DOHH2 (cell line): ENCODE data around the gene RIT2.

Source experiments
- H3F3A ChIP-seq: fragments of 200-600 bp; sonication (generic), shearing (Covaris generic); 2 replicates; pipeline ENCODE4 v1.6.0; 2016; ENCODE audit warnings: antibody characterized with exemption, mild to moderate bottlenecking; ENCODE audit not compliant: control insufficient read depth, insufficient read depth
- H3K27ac ChIP-seq: fragments of 200-600 bp; sonication (generic); 2 replicates; pipeline ENCODE4 v1.5.1; 2014; ENCODE audit warnings: low read depth, mild to moderate bottlenecking, low read length, moderate library complexity
- H3K27me3 ChIP-seq: fragments of 200-600 bp; sonication (generic); 2 replicates; pipeline ENCODE4 v1.6.1; 2014; ENCODE audit warnings: mild to moderate bottlenecking, low read length, mixed read lengths; ENCODE audit not compliant: control insufficient read depth
- H3K36me3 ChIP-seq: fragments of 200-600 bp; sonication (generic); 2 replicates; pipeline ENCODE4 v1.6.1; 2014; ENCODE audit warnings: mild to moderate bottlenecking, low read length, moderate library complexity, mixed read lengths; ENCODE audit not compliant: control insufficient read depth
- H3K4me1 ChIP-seq: fragments of 200-600 bp; sonication (generic); 2 replicates; pipeline ENCODE4 v1.6.1; 2014; ENCODE audit warnings: mild to moderate bottlenecking, low read length, mixed read lengths; ENCODE audit not compliant: control insufficient read depth
- H3K4me2 ChIP-seq: fragments of 200-600 bp; sonication (generic); 2 replicates; pipeline ENCODE4 v1.6.0; 2014; ENCODE audit warnings: mild to moderate bottlenecking, low read length, moderate library complexity
- H3K4me3 ChIP-seq: fragments of 200-600 bp; sonication (generic); 2 replicates; pipeline ENCODE4 v1.5.1; 2014; ENCODE audit warnings: mild to moderate bottlenecking, low read length, mixed read lengths
- H3K79me2 ChIP-seq: fragments of 200-600 bp; sonication (generic); 2 replicates; pipeline ENCODE4 v1.6.1; 2014; ENCODE audit warnings: mild to moderate bottlenecking, low read length, mixed read lengths; ENCODE audit not compliant: control insufficient read depth
- H3K9me2 ChIP-seq: fragments of 200-600 bp; sonication (generic); replicated peaks from 2 replicates; pipeline ENCODE4 v1.6.1; 2014; ENCODE audit warnings: mild to moderate bottlenecking, low read length, mixed read lengths; ENCODE audit not compliant: control insufficient read depth
- H3K9me3 ChIP-seq: fragments of 200-600 bp; sonication (generic); 2 replicates; pipeline ENCODE4 v1.6.1; 2014; ENCODE audit warnings: antibody characterized with exemption, low read length, mixed read lengths; ENCODE audit not compliant: control insufficient read depth, insufficient read depth
- H4K20me1 ChIP-seq: fragments of 200-600 bp; sonication (generic); 2 replicates; pipeline ENCODE4 v1.6.0; 2014; ENCODE audit warnings: low read depth, mild to moderate bottlenecking, antibody characterized with exemption, low read length, moderate library complexity; ENCODE audit not compliant: control insufficient read depth, insufficient read depth
- CTCF ChIP-seq: fragments of 200-600 bp; sonication (generic); IDR thresholded peaks from one replicate; pipeline ENCODE4 v1.5.1; 2014; ENCODE audit warnings: antibody characterized with exemption, mild to moderate bottlenecking, low read depth, low read length; ENCODE audit not compliant: poor library complexity, severe bottlenecking
- EZH2phosphoT487 ChIP-seq: fragments of 200-600 bp; sonication (generic); IDR thresholded peaks from 2 replicates; pipeline ENCODE4 v1.6.1; 2017; ENCODE audit warnings: borderline replicate concordance, mild to moderate bottlenecking, antibody characterized with exemption, low read length, moderate library complexity, mixed read lengths

Gene RIT2

GRCh38 chr18:42780171-42780570 is 335.3 kb downstream of the RIT2 start:
- no peaks in the 10 kb centered on the region for H4K20me1 ChIP-seq
- H3F3A ChIP-seq: no peaks in the 10 kb centered on the region
- H3K4me2 ChIP-seq: no peak overlapping the region
- TF ChIP-seq CTCF (no peak), EZH2phosphoT487 (no peak)
- no peaks in the 10 kb centered on the region for H3K79me2 ChIP-seq
- no peak overlapping the region for H3K27ac ChIP-seq
- no peaks in the 10 kb centered on the region for H3K9me3 ChIP-seq
- H3K4me1 ChIP-seq: no peaks in the 10 kb centered on the region
- H3K36me3 ChIP-seq: no peaks in the 10 kb centered on the region
- H3K4me3 ChIP-seq: no peak overlapping the region
- no peaks in the 10 kb centered on the region for H3K27me3 ChIP-seq
- no peaks in the 10 kb centered on the region for H3K9me2 ChIP-seq

- TF ChIP-seq EZH2phosphoT487 (no peak), CTCF (no peak)
- Histone ChIP-seq H3K9me2 (no peaks in the 10 kb centered on the region), H3K27ac (no peak overlapping the region), H3K4me2 (no peak overlapping the region), H4K20me1 (no peaks in the 10 kb centered on the region), H3K4me1 (no peaks in the 10 kb centered on the region), H3K4me3 (no peak overlapping the region), H3K27me3 (no peaks in the 10 kb centered on the region), H3F3A (no peaks in the 10 kb centered on the region), H3K9me3 (no peaks in the 10 kb centered on the region), H3K79me2 (no peaks in the 10 kb centered on the region), H3K36me3 (no peaks in the 10 kb centered on the region)
These were observed 336.9 kb downstream of the RIT2 start for GRCh38 chr18:42778445-42779042.

DNA sequence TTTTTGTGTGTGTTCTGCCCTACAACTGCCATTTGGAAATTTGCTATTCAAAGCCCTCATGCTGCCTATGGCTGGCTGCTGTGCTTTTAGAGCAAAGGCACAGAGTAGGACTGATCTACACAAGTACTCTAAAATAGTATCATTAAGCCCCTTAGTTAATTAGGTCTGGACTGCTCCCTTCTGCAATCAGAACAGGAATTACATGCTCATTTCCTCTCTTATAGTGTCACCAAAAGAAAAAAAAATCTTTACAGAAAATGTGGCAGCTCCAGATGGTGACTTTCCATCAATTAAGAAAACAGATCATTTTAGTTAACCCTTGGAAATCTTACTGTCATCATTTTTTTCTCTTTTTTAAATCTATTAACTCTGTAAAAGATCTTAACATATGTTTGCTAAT is 337.5 kb downstream of the RIT2 start:
- Histone ChIP-seq H4K20me1 (no peaks in the 10 kb centered on the region), H3K79me2 (no peaks in the 10 kb centered on the region), H3F3A (no peaks in the 10 kb centered on the region), H3K27ac (no peak overlapping the region), H3K4me2 (no peak overlapping the region), H3K9me3 (no peaks in the 10 kb centered on the region), H3K36me3 (no peaks in the 10 kb centered on the region), H3K9me2 (no peaks in the 10 kb centered on the region), H3K4me3 (no peak overlapping the region), H3K4me1 (no peaks in the 10 kb centered on the region), H3K27me3 (no peaks in the 10 kb centered on the region)
- TF ChIP-seq CTCF (no peak), EZH2phosphoT487 (no peak)

- Histone ChIP-seq H3F3A (no peaks in the 10 kb centered on the region), H3K27me3 (no peaks in the 10 kb centered on the region), H3K27ac (no peak overlapping the region), H4K20me1 (no peaks in the 10 kb centered on the region), H3K36me3 (no peaks in the 10 kb centered on the region), H3K79me2 (no peaks in the 10 kb centered on the region), H3K9me2 (no peaks in the 10 kb centered on the region), H3K4me2 (no peak overlapping the region), H3K4me1 (no peaks in the 10 kb centered on the region), H3K9me3 (no peaks in the 10 kb centered on the region), H3K4me3 (no peak overlapping the region)
- TF ChIP-seq CTCF: no peak
- no peak for TF ChIP-seq EZH2phosphoT487
These were observed 341.6 kb downstream of the RIT2 start for GRCh38 chr18:42773870-42774269.
